Measurements from ENCODE around the gene KRT1.

Gene KRT1

GRCh38 chr12:52659951-52660350 lies 20.3 kb downstream of the KRT1 start:
- DNase-seq (ENCODE audit: low read depth) = no peak

- DNase-seq (ENCODE audit: low read depth) = no peak
Measured at GRCh38 chr12:52659395-52659794, 20.8 kb downstream of the KRT1 start.

- DNase-seq (ENCODE audit: low read depth) = no peak
Measured at GRCh38 chr12:52658196-52658595, 22.0 kb downstream of the KRT1 start.

- no peak for DNase-seq (ENCODE audit: low read depth)
Measured at GRCh38 chr12:52657250-52657902, 22.8 kb downstream of the KRT1 start.

GRCh38 chr12:52656616-52657015 lies 23.6 kb downstream of the KRT1 start:
- no peak for DNase-seq (ENCODE audit: low read depth)

- no peak for DNase-seq (ENCODE audit: low read depth)
Measured at GRCh38 chr12:52655720-52656124, 24.5 kb downstream of the KRT1 start.

GRCh38 chr12:52655251-52655650 lies 25.0 kb downstream of the KRT1 start:
- no peak for DNase-seq (ENCODE audit: low read depth)

- DNase-seq (ENCODE audit: low read depth) = no peak
Measured at GRCh38 chr12:52651726-52652261, 28.4 kb downstream of the KRT1 start, which contains the start of gene KRT2. KRT2 (minus strand) TSS chr12:52652211; CDS start chr12:52652142, 69 bp downstream.

- DNase-seq (ENCODE audit: low read depth) = no peak
Measured at GRCh38 chr12:52650520-52651081, 29.6 kb downstream of the KRT1 start.

GRCh38 chr12:52649066-52649465 lies 31.1 kb downstream of the KRT1 start:
- no peak for DNase-seq (ENCODE audit: low read depth)

- DNase-seq (ENCODE audit: low read depth) = no peak
Measured at GRCh38 chr12:52648012-52648550, 32.1 kb downstream of the KRT1 start.

- no peak for DNase-seq (ENCODE audit: low read depth)
Measured at GRCh38 chr12:52647601-52648000, 32.6 kb downstream of the KRT1 start.

- no peak for DNase-seq (ENCODE audit: low read depth)
Measured at GRCh38 chr12:52646613-52647012, 33.6 kb downstream of the KRT1 start.

- DNase-seq (ENCODE audit: low read depth) = no peak
Measured at GRCh38 chr12:52645982-52646381, 34.2 kb downstream of the KRT1 start.

GRCh38 chr12:52645120-52645761 lies 35.0 kb downstream of the KRT1 start:
- no peak for DNase-seq (ENCODE audit: low read depth)

GRCh38 chr12:52644078-52644415 lies 36.2 kb downstream of the KRT1 start:
- no peak for DNase-seq (ENCODE audit: low read depth)

- DNase-seq (ENCODE audit: low read depth) = no peak
Measured at GRCh38 chr12:52643233-52644077, 36.8 kb downstream of the KRT1 start.

- no peak for DNase-seq (ENCODE audit: low read depth)
Measured at GRCh38 chr12:52641468-52641867, 38.7 kb downstream of the KRT1 start.

- no peak for DNase-seq (ENCODE audit: low read depth)
Measured at GRCh38 chr12:52637299-52637698, 42.9 kb downstream of the KRT1 start.

- DNase-seq (ENCODE audit: low read depth) = peak; percentile 10
Measured at GRCh38 chr12:52636592-52637258, 43.5 kb downstream of the KRT1 start.

GRCh38 chr12:52636189-52636588 lies 44.0 kb downstream of the KRT1 start:
- DNase-seq (ENCODE audit: low read depth) = no peak
